Activated CD8-positive, alpha-beta memory T cell treated with anti-CD3 and anti-CD28 coated beads, Interleukin-2, amount 50 U/mL, for 24 hours (primary cell): ENCODE results near the gene XRCC6.
A peak's percentile ranks its signal among the peaks of the same experiment; 100 is the strongest.
"Not testable (repeated sequence)": the region's sequence is repeated elsewhere in the genome, so short reads cannot be mapped to it uniquely, and the experiment has no call there.

Source experiments
- DNase-seq: peaks from one replicate; pipeline ENCODE4 v3.0.0-alpha.2; 2020; ENCODE audit errors: extremely low read depth

The XRCC6 gene

GRCh38 chr22:41598891-41599635 is 22.0 kb upstream of the XRCC6 start:
- DNase-seq: no peak

- DNase-seq: no peak
Measured at GRCh38 chr22:41600976-41601375, 20.1 kb upstream of the XRCC6 start.

- DNase-seq: peak; percentile 46
Measured at GRCh38 chr22:41603873-41604332, 17.2 kb upstream of the XRCC6 start.

- DNase-seq: no peak
Measured at GRCh38 chr22:41608386-41608785, 12.7 kb upstream of the XRCC6 start.

GRCh38 chr22:41612603-41613306 is 8.3 kb upstream of the XRCC6 start:
- no peak for DNase-seq

GRCh38 chr22:41613456-41613855 is 7.6 kb upstream of the XRCC6 start:
- no peak for DNase-seq

- DNase-seq: no peak
Measured at GRCh38 chr22:41619979-41620588, 1.0 kb upstream of the XRCC6 start.

- DNase-seq: no peak
Measured at GRCh38 chr22:41620589-41621098, 451 bp upstream of the XRCC6 start, which contains the start of gene DESI1. DESI1 (minus strand) TSS chr22:41621043; CDS start chr22:41620839, 204 bp downstream.

- no peak for DNase-seq
Measured at GRCh38 chr22:41621911-41622179, 750 bp downstream of the XRCC6 start.

- DNase-seq: no peak
Measured at GRCh38 chr22:41625577-41625976, 4.5 kb downstream of the XRCC6 start.

GRCh38 chr22:41631115-41631514 is 10.0 kb downstream of the XRCC6 start:
- DNase-seq: not testable (repeated sequence)

GRCh38 chr22:41631615-41632014 is 10.5 kb downstream of the XRCC6 start:
- not testable (repeated sequence) for DNase-seq

GRCh38 chr22:41634610-41635009 is 13.5 kb downstream of the XRCC6 start:
- not testable (repeated sequence) for DNase-seq

- no peak for DNase-seq
Measured at GRCh38 chr22:41636467-41636866, 15.4 kb downstream of the XRCC6 start.

GRCh38 chr22:41637623-41638022 is 16.5 kb downstream of the XRCC6 start:
- not testable (repeated sequence) for DNase-seq

GRCh38 chr22:41638124-41638523 is 17.0 kb downstream of the XRCC6 start:
- DNase-seq: no peak

GRCh38 chr22:41638748-41639147 is 17.7 kb downstream of the XRCC6 start:
- DNase-seq: no peak

GRCh38 chr22:41641854-41642253 is 20.8 kb downstream of the XRCC6 start:
- DNase-seq: no peak

- no peak for DNase-seq
Measured at GRCh38 chr22:41642331-41643110, 21.4 kb downstream of the XRCC6 start.

- DNase-seq: no peak
Measured at GRCh38 chr22:41647771-41648170, 26.7 kb downstream of the XRCC6 start.

GRCh38 chr22:41648432-41648831 is 27.3 kb downstream of the XRCC6 start:
- no peak for DNase-seq

GRCh38 chr22:41650229-41650628 is 29.1 kb downstream of the XRCC6 start:
- no peak for DNase-seq
